ENCODE measurements around the gene KREMEN1. TPM values are rescaled to one million over a fixed set of nuclear protein-coding genes. Genes with fewer than 3 reads are reported as not detected.

Gene KREMEN1
- total and polyA plus RNA-seq, 2 donors = 10.7 to 14.2 TPM

GRCh38 chr22:29187831-29188230 is 115.0 kb downstream of the KREMEN1 start:
- H3K4me3 ChIP-seq (ENCODE audit: low read length in 2 of 2) = no peak overlapping the region
- H3K27me3 ChIP-seq (ENCODE audit: control insufficient read depth in 2 of 2, insufficient read depth in 1 of 2, low read length in 1 of 2) = no peaks in the 10 kb centered on the region
- H3K36me3 ChIP-seq (ENCODE audit: control insufficient read depth in 2 of 2, insufficient read depth in 2 of 2, low read length in 1 of 2) = no peaks in the 10 kb centered on the region
- H3K4me1 ChIP-seq (ENCODE audit: control insufficient read depth in 2 of 2, insufficient read depth in 2 of 2, low read length in 2 of 2) = no peaks in the 10 kb centered on the region
- no peak for DNase-seq (ENCODE audit: low read depth in 6 of 9, low spot score in 9 of 9)
- no peaks in the 10 kb centered on the region for H3K9me3 ChIP-seq (ENCODE audit: control insufficient read depth in 2 of 2, insufficient read depth in 1 of 2, low read length in 1 of 2)
- no peak overlapping the region for H3K27ac ChIP-seq (ENCODE audit: low read depth in 1 of 2, low read length in 1 of 2)
- WGBS = 95% methylated on average over 7 of the region's 7 CpGs

DNA sequence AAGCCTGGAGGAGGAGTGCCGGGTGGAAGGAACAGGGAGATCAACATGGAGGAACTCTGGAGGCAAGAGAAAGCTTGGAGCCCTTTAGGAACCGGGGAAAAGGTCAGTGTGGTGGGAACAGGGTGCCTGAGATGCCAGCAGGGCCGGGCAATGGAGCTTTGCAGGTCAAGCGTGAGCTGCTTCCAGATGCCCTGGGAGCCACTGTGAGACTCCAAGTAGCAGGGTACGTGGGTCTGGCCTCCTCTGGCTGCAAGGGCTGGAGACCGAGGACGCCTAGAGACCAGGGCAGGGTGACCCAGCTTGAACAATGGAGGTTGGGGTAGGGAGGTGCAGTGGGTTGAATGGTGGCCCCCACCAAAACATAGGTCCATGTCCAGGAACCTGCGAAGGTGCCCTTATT is 117.2 kb downstream of the KREMEN1 start:
- Histone ChIP-seq H3K9me3 (ENCODE audit: control insufficient read depth in 2 of 2, insufficient read depth in 1 of 2, low read length in 1 of 2) (no peaks in the 10 kb centered on the region), H3K4me3 (ENCODE audit: low read length in 2 of 2) (no peak overlapping the region), H3K36me3 (ENCODE audit: control insufficient read depth in 2 of 2, insufficient read depth in 2 of 2, low read length in 1 of 2) (no peaks in the 10 kb centered on the region), H3K27me3 (ENCODE audit: control insufficient read depth in 2 of 2, insufficient read depth in 1 of 2, low read length in 1 of 2) (no peaks in the 10 kb centered on the region), H3K27ac (ENCODE audit: low read depth in 1 of 2, low read length in 1 of 2) (no peak overlapping the region), H3K4me1 (ENCODE audit: control insufficient read depth in 2 of 2, insufficient read depth in 2 of 2, low read length in 2 of 2) (peaks cover 0 to under 1% of the 10 kb centered on the region in 2 donors)
- DNase-seq (ENCODE audit: low read depth in 6 of 9, low spot score in 9 of 9) = no peak
- whole genome bisulfite sequencing = 85% methylated on average over 8 of the region's 8 CpGs

DNA sequence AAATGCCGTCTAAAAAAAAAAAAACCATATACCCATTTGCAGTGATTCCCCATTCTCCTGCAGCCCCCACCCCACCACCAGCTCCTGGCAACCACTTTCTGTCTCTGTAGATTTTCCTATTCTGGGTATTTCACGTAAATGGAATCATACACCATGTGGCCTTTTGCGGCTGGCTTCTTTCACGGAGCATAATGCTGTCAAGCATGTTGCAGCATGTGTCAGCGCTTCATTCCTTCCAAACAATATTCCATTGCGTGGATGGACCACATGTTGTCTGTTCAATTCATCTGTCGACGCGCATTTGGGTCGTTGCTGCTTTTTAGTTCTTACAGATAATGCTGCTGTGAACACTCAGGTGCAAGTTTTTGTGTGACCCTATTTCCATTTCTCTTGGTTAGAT is 118.1 kb downstream of the KREMEN1 start:
- Histone ChIP-seq H3K4me3 (ENCODE audit: low read length in 2 of 2) (no peak overlapping the region), H3K27ac (ENCODE audit: low read depth in 1 of 2, low read length in 1 of 2) (no peak overlapping the region), H3K36me3 (ENCODE audit: control insufficient read depth in 2 of 2, insufficient read depth in 2 of 2, low read length in 1 of 2) (no peaks in the 10 kb centered on the region), H3K27me3 (ENCODE audit: control insufficient read depth in 2 of 2, insufficient read depth in 1 of 2, low read length in 1 of 2) (no peaks in the 10 kb centered on the region), H3K9me3 (ENCODE audit: control insufficient read depth in 2 of 2, insufficient read depth in 1 of 2, low read length in 1 of 2) (no peaks in the 10 kb centered on the region), H3K4me1 (ENCODE audit: control insufficient read depth in 2 of 2, insufficient read depth in 2 of 2, low read length in 2 of 2) (peaks cover 0 to 8% of the 10 kb centered on the region in 2 donors)
- DNase-seq (ENCODE audit: low read depth in 6 of 9, low spot score in 9 of 9) = no peak
- 89% methylated on average over 10 of the region's 10 CpGs for WGBS

GRCh38 chr22:29193021-29193420 is 120.2 kb downstream of the KREMEN1 start:
- Histone ChIP-seq H3K36me3 (ENCODE audit: control insufficient read depth in 2 of 2, insufficient read depth in 2 of 2, low read length in 1 of 2) (no peaks in the 10 kb centered on the region), H3K27me3 (ENCODE audit: control insufficient read depth in 2 of 2, insufficient read depth in 1 of 2, low read length in 1 of 2) (no peaks in the 10 kb centered on the region), H3K27ac (ENCODE audit: low read depth in 1 of 2, low read length in 1 of 2) (no peak overlapping the region), H3K4me3 (ENCODE audit: low read length in 2 of 2) (no peak overlapping the region), H3K4me1 (ENCODE audit: control insufficient read depth in 2 of 2, insufficient read depth in 2 of 2, low read length in 2 of 2) (peaks cover 0 to 10% of the 10 kb centered on the region in 2 donors), H3K9me3 (ENCODE audit: control insufficient read depth in 2 of 2, insufficient read depth in 1 of 2, low read length in 1 of 2) (no peaks in the 10 kb centered on the region)
- 98% methylated on average over 8 of the region's 8 CpGs for WGBS
- DNase-seq (ENCODE audit: low read depth in 6 of 9, low spot score in 9 of 9) = no peak

DNA sequence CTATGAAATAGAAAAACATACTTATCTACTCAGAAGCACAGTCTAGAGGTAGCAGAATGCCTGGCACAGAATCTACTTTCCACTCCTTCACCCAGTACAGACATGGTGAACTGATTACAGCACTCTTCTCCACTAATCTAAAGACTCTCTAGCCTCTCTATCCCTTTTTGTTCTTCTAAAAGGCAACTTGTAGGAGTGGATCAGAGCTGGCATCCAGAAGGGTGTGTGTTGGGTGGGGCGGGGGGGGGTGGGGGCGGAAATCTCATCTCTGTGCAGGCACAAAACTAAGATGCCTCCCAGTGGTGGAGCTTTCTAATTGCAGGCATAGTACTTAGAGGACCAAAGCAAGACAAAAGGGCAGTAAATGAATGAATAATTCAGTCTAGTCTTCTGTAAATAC is 121.3 kb downstream of the KREMEN1 start:
- no peak for DNase-seq (ENCODE audit: low read depth in 6 of 9, low spot score in 9 of 9)
- WGBS = 98% methylated on average over 2 of the region's 2 CpGs
- Histone ChIP-seq H3K27me3 (ENCODE audit: control insufficient read depth in 2 of 2, insufficient read depth in 1 of 2, low read length in 1 of 2) (no peaks in the 10 kb centered on the region), H3K36me3 (ENCODE audit: control insufficient read depth in 2 of 2, insufficient read depth in 2 of 2, low read length in 1 of 2) (no peaks in the 10 kb centered on the region), H3K9me3 (ENCODE audit: control insufficient read depth in 2 of 2, insufficient read depth in 1 of 2, low read length in 1 of 2) (no peaks in the 10 kb centered on the region), H3K27ac (ENCODE audit: low read depth in 1 of 2, low read length in 1 of 2) (no peak overlapping the region), H3K4me1 (ENCODE audit: control insufficient read depth in 2 of 2, insufficient read depth in 2 of 2, low read length in 2 of 2) (peaks cover 0 to 10% of the 10 kb centered on the region in 2 donors), H3K4me3 (ENCODE audit: low read length in 2 of 2) (no peak overlapping the region)

GRCh38 chr22:29195118-29195963 is 122.5 kb downstream of the KREMEN1 start:
- Histone ChIP-seq H3K27me3 (ENCODE audit: control insufficient read depth in 2 of 2, insufficient read depth in 1 of 2, low read length in 1 of 2) (no peaks in the 10 kb centered on the region), H3K4me3 (ENCODE audit: low read length in 2 of 2) (no peak overlapping the region), H3K9me3 (ENCODE audit: control insufficient read depth in 2 of 2, insufficient read depth in 1 of 2, low read length in 1 of 2) (no peaks in the 10 kb centered on the region), H3K4me1 (ENCODE audit: control insufficient read depth in 2 of 2, insufficient read depth in 2 of 2, low read length in 2 of 2) (peaks cover 0 to 10% of the 10 kb centered on the region in 2 donors), H3K36me3 (ENCODE audit: control insufficient read depth in 2 of 2, insufficient read depth in 2 of 2, low read length in 1 of 2) (no peaks in the 10 kb centered on the region), H3K27ac (ENCODE audit: low read depth in 1 of 2, low read length in 1 of 2) (no peak overlapping the region)
- peak in 1 of 9 donors; percentile 51 for DNase-seq (ENCODE audit: low read depth in 6 of 9, low spot score in 9 of 9)
- WGBS = 71% methylated on average over 8 of the region's 8 CpGs

DNA sequence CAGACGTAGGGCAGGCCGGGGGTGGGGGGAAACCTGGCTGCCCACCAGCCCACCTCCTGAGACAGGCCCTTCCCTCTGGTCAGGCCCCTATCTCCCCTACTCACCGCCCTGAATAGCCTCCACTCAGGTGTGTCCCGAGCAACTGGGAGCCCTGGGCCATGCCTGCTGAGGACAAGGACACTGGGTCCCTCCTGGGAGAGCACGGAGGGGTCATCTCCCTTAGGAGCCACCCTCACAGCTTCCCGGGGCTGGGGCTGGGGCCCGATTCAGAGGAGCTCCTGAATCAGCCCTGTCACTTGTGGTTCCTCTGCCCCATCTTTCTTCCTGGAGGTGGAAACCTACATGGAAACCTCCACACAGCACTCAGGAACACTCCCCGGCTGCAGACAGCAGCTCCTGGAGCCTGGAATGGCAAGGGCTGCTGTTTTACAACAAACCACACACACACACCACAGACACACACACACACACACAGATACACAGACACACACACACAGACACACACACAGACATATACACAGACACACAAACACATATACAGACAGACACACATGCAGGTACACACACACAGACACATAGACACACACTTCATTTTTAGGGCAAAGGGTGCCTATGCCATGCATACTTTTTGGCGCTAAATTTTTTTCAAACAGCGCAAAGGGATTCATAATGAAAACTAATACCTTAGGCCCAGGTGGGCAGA is 123.3 kb downstream of the KREMEN1 start:
- DNase-seq (ENCODE audit: low read depth in 6 of 9, low spot score in 9 of 9) = no peak
- Histone ChIP-seq H3K9me3 (ENCODE audit: control insufficient read depth in 2 of 2, insufficient read depth in 1 of 2, low read length in 1 of 2) (no peaks in the 10 kb centered on the region), H3K4me1 (ENCODE audit: control insufficient read depth in 2 of 2, insufficient read depth in 2 of 2, low read length in 2 of 2) (peaks cover 0 to 11% of the 10 kb centered on the region in 2 donors), H3K27me3 (ENCODE audit: control insufficient read depth in 2 of 2, insufficient read depth in 1 of 2, low read length in 1 of 2) (no peaks in the 10 kb centered on the region), H3K36me3 (ENCODE audit: control insufficient read depth in 2 of 2, insufficient read depth in 2 of 2, low read length in 1 of 2) (no peaks in the 10 kb centered on the region), H3K4me3 (ENCODE audit: low read length in 2 of 2) (no peak overlapping the region), H3K27ac (ENCODE audit: low read depth in 1 of 2, low read length in 1 of 2) (no peak overlapping the region)
- 77% methylated on average over 10 of the region's 10 CpGs for WGBS

DNA sequence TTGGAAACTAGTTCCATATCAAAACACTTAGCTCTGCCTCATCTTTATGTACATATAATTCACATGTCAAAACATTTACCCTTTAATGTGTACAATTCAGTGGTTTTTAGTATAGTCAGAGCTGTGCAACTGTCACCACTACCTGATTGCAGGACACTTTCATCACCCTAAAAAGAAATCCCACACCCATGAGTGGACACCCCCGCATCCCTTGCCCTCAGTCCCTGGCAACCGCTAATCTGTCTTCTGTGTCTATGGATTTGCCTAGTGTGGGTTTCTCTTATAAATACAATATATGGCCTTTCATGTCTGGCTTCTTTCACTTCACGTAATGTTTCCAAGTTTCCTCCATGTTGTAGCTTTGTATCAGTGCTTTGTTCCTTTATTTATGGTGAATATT is 124.3 kb downstream of the KREMEN1 start:
- H3K36me3 ChIP-seq (ENCODE audit: control insufficient read depth in 2 of 2, insufficient read depth in 2 of 2, low read length in 1 of 2) = no peaks in the 10 kb centered on the region
- H3K27me3 ChIP-seq (ENCODE audit: control insufficient read depth in 2 of 2, insufficient read depth in 1 of 2, low read length in 1 of 2) = no peaks in the 10 kb centered on the region
- no peaks in the 10 kb centered on the region for H3K9me3 ChIP-seq (ENCODE audit: control insufficient read depth in 2 of 2, insufficient read depth in 1 of 2, low read length in 1 of 2)
- no peak overlapping the region for H3K4me3 ChIP-seq (ENCODE audit: low read length in 2 of 2)
- WGBS = 97% methylated on average over 3 of the region's 3 CpGs
- H3K4me1 ChIP-seq (ENCODE audit: control insufficient read depth in 2 of 2, insufficient read depth in 2 of 2, low read length in 2 of 2) = peaks cover 0 to 20% of the 10 kb centered on the region in 2 donors
- DNase-seq (ENCODE audit: low read depth in 6 of 9, low spot score in 9 of 9) = no peak
- no peak overlapping the region for H3K27ac ChIP-seq (ENCODE audit: low read depth in 1 of 2, low read length in 1 of 2)

GRCh38 chr22:29198240-29198639 is 125.4 kb downstream of the KREMEN1 start:
- WGBS = 98% methylated on average over 5 of the region's 5 CpGs
- no peak overlapping the region for H3K4me3 ChIP-seq (ENCODE audit: low read length in 2 of 2)
- no peaks in the 10 kb centered on the region for H3K36me3 ChIP-seq (ENCODE audit: control insufficient read depth in 2 of 2, insufficient read depth in 2 of 2, low read length in 1 of 2)
- no peak for DNase-seq (ENCODE audit: low read depth in 6 of 9, low spot score in 9 of 9)
- H3K27me3 ChIP-seq (ENCODE audit: control insufficient read depth in 2 of 2, insufficient read depth in 1 of 2, low read length in 1 of 2) = no peaks in the 10 kb centered on the region
- H3K4me1 ChIP-seq (ENCODE audit: control insufficient read depth in 2 of 2, insufficient read depth in 2 of 2, low read length in 2 of 2) = peaks cover 4 to 32% of the 10 kb centered on the region in 2 donors
- no peaks in the 10 kb centered on the region for H3K9me3 ChIP-seq (ENCODE audit: control insufficient read depth in 2 of 2, insufficient read depth in 1 of 2, low read length in 1 of 2)
- no peak overlapping the region for H3K27ac ChIP-seq (ENCODE audit: low read depth in 1 of 2, low read length in 1 of 2)
